Measurements from ENCODE around the gene SLC25A13. TPM values are rescaled to one million over a fixed set of nuclear protein-coding genes. Genes with fewer than 3 reads are reported as not detected.
A peak's percentile ranks its signal among the peaks of the same experiment; 100 is the strongest.

The SLC25A13 gene
- total and polyA plus RNA-seq, 2 of the 13 experiments (the other 11 are each of a cell fraction or from before 2014, with no cell fraction given): 36.2 to 84.9 TPM

GRCh38 chr7:96321031-96321657 is 754 bp downstream of the SLC25A13 start (continued):
- no peak for TF ChIP-seq ZBTB37 (CRISPR knock-in tag; IDR thresholded peaks at IDR 0.05)
- no peak for TF ChIP-seq ZKSCAN1 (IDR thresholded peaks at IDR 0.05; ENCODE audit: low read length)
- TF ChIP-seq SP4 (CRISPR knock-in tag; IDR thresholded peaks at IDR 0.05): peak; percentile 27; the same call in 1 of the 2 replicates
- TF ChIP-seq ZNF367 (CRISPR knock-in tag; IDR thresholded peaks at IDR 0.05; ENCODE audit: borderline replicate concordance): no peak
- no peak for TF ChIP-seq EZH2 (conservative IDR thresholded peaks at IDR 0.05; ENCODE audit: low read depth, low read length)
- no peak for TF ChIP-seq ZNF703 (CRISPR knock-in tag; IDR thresholded peaks at IDR 0.05; ENCODE audit: borderline replicate concordance)
- TF ChIP-seq TAF15 (IDR thresholded peaks at IDR 0.05; ENCODE audit: low read depth, low read length, poor library complexity, severe bottlenecking): no peak
- no peak for TF ChIP-seq ZNF784 (CRISPR knock-in tag; IDR thresholded peaks at IDR 0.05; ENCODE audit: borderline replicate concordance)
- no peak for TF ChIP-seq ZNF792 (CRISPR knock-in tag; IDR thresholded peaks at IDR 0.05)
- no peak for TF ChIP-seq ZBTB46 (CRISPR knock-in tag; IDR thresholded peaks at IDR 0.05; ENCODE audit: borderline replicate concordance)
- TF ChIP-seq ZNF251 (CRISPR knock-in tag; IDR thresholded peaks at IDR 0.05): no peak
- no peak for TF ChIP-seq XBP1 (CRISPR knock-in tag; IDR thresholded peaks at IDR 0.05)
- TF ChIP-seq SRSF9 (IDR thresholded peaks at IDR 0.05; ENCODE audit: borderline replicate concordance, insufficient read depth, low read depth, low read length, poor library complexity, severe bottlenecking): no peak
- TF ChIP-seq ATM (IDR thresholded peaks at IDR 0.05; ENCODE audit: borderline replicate concordance): no peak
- TF ChIP-seq DPF2 (CRISPR knock-in tag; IDR thresholded peaks at IDR 0.05; ENCODE audit: borderline replicate concordance, low read depth): no peak
- TF ChIP-seq SIX1 (CRISPR knock-in tag; IDR thresholded peaks at IDR 0.05; ENCODE audit: borderline replicate concordance): peak; percentile 39; the same call in 1 of the 2 replicates
- no peak for TF ChIP-seq ZNF672 (CRISPR knock-in tag; IDR thresholded peaks at IDR 0.05)
- no peak for TF ChIP-seq ZNF740 (CRISPR knock-in tag; IDR thresholded peaks at IDR 0.05)
- TF ChIP-seq ZFP91 (CRISPR knock-in tag; IDR thresholded peaks at IDR 0.05; ENCODE audit: borderline replicate concordance): no peak
- no peak for TF ChIP-seq ETS1 (CRISPR knock-in tag; IDR thresholded peaks at IDR 0.05)
- TF ChIP-seq HNF4A (CRISPR knock-in tag; IDR thresholded peaks at IDR 0.05): no peak; the same call in 1 of the 2 replicates
